ENCODE data around the gene FAM72B.
A peak's percentile ranks its signal among the peaks of the same experiment; 100 is the strongest.
"Not testable (repeated sequence)": the region's sequence is repeated elsewhere in the genome, so short reads cannot be mapped to it uniquely, and the experiment has no call there.

Gene FAM72B

DNA sequence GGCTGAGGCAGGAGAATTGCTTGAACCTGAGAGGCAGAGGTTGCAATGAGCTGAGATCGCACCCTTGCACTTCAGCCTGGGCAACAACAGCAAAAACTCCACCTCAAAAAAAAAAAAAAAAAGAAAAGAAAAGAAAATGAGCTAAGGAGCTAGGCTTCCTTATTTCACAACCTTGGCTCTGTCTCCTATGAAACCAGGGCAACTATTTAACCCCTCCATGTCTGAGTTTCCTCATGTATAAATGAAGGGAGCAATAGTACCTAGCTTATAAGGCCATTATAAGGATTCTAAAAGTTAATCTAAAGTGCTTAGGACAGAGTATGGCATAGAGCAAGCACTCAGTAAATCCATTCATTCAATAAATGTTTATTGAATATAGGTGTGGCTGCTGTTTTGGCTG, 32.8 kb downstream of the FAM72B start:
- not testable (repeated sequence) for H3K4me3 Mint-ChIP-seq; H3K27me3 Mint-ChIP-seq (ENCODE audit: low read depth); H3K4me1 Mint-ChIP-seq (ENCODE audit: low read depth); DNase-seq (ENCODE audit: low spot score); H3K36me3 Mint-ChIP-seq (ENCODE audit: low read depth); H3K9me3 Mint-ChIP-seq; H3K27ac Mint-ChIP-seq

DNA sequence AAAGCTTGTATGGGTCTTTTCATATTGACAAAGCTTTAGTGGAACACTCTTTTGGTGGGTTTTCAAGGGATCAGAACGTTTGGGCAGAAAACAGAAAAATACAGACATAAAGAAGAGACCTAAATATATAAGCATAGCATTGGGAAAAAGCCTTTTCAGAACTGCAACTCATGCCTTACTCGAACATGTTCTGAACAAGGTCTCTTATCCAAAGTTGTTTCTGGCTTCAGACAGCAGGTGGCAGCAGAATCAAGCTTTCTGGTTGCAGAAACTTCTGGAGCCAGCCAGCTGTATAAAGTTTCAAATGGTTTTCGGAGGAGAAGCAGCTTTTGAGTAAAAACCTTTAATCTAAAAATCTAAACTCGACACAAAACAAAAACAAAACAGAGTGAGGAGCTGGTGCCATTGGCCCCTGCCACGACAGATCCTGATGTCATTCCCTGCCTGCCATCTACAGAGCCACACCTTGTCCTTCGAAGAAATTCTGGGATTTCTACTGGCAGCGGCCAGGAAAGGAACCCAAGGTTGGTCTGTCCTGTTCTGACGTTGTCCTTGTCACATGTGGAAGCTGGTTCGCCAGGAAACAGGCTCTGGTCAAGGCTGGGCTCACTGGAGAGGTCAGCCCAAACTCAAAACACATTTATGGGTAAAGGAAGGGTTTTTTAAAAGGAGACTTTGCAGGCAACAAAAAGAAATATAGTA, 35.5 kb downstream of the FAM72B start:
- H3K27me3 Mint-ChIP-seq (ENCODE audit: low read depth); H3K36me3 Mint-ChIP-seq (ENCODE audit: low read depth); H3K27ac Mint-ChIP-seq; DNase-seq (ENCODE audit: low spot score); H3K4me1 Mint-ChIP-seq (ENCODE audit: low read depth); H3K9me3 Mint-ChIP-seq; H3K4me3 Mint-ChIP-seq: not testable (repeated sequence)

DNA sequence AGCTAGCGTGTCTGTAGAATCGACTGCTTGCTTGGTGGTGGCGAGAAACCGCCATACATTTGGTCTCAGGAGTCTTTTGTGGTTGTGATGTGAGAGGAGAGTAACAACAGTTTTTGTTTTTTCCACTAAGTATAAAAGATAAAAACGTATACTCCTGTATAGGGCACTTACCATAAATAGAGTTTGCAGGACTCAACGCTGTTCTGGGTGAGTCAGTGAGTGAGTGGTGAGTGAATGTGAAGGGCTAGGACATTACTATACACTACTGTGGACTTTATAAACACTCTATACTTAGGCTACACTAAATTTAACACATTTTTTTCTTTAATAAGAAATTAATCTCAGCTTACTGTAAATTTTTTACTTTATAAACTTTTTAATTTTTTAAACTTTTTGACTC, 43.7 kb downstream of the FAM72B start:
- H3K4me3 Mint-ChIP-seq; H3K27ac Mint-ChIP-seq; H3K9me3 Mint-ChIP-seq; H3K36me3 Mint-ChIP-seq (ENCODE audit: low read depth); H3K27me3 Mint-ChIP-seq (ENCODE audit: low read depth); DNase-seq (ENCODE audit: low spot score); H3K4me1 Mint-ChIP-seq (ENCODE audit: low read depth): not testable (repeated sequence)

GRCh38 chr1:121131494-121131893, 52.6 kb downstream of the FAM72B start:
- not testable (repeated sequence) for H3K4me3 Mint-ChIP-seq; H3K9me3 Mint-ChIP-seq; H3K27me3 Mint-ChIP-seq (ENCODE audit: low read depth); H3K36me3 Mint-ChIP-seq (ENCODE audit: low read depth); H3K4me1 Mint-ChIP-seq (ENCODE audit: low read depth); H3K27ac Mint-ChIP-seq; DNase-seq (ENCODE audit: low spot score)

DNA sequence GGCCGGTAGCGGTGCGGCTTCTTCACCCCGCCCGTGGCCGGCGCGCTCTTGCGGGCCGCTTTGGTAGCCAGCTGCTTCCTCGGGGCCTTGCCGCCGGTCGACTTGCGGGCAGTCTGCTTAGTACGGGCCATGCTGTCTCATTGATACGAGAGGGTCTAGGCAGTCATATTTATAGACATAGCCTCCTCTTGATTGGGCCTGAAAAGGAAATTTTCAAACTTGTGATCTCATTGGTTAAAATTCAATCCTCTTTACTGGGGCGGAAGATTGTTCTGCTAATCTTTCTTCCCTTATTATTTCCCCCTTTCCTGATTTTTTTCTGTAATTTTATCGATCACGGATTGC, 65.7 kb downstream of the FAM72B start:
- not testable (repeated sequence) for H3K4me1 Mint-ChIP-seq (ENCODE audit: low read depth); DNase-seq (ENCODE audit: low spot score); H3K9me3 Mint-ChIP-seq; H3K36me3 Mint-ChIP-seq (ENCODE audit: low read depth); H3K27me3 Mint-ChIP-seq (ENCODE audit: low read depth); H3K27ac Mint-ChIP-seq
- H3K4me3 Mint-ChIP-seq, result peak overlapping the region; percentile 65

All from T-helper 2 cell treated with Interferon-gamma antibody and Interleukin-4, amounts not matched to agents 5 μg/mL and 100 μg/mL, for 36 hours (primary cell).